Stimulated activated CD8-positive, alpha-beta memory T cell treated with anti-CD3 and anti-CD28 coated beads, Interleukin-15, amount 100 ng/mL, for 24 hours (primary cell): ENCODE results near the gene GCAT.
A peak's percentile ranks its signal among the peaks of the same experiment; 100 is the strongest.

Experiments used
- DNase-seq: peaks from one replicate; pipeline ENCODE4 v3.0.0-alpha.2; 2020; ENCODE audit warnings: low read depth

The GCAT gene

GRCh38 chr22:37809672-37810333, 2.1 kb downstream of the GCAT start:
- DNase-seq = no peak

- no peak for DNase-seq
These were observed 4.1 kb downstream of the GCAT start for GRCh38 chr22:37811867-37812266.

GRCh38 chr22:37812869-37813678, 5.3 kb downstream of the GCAT start:
- DNase-seq = no peak

GRCh38 chr22:37815593-37815992, 7.9 kb downstream of the GCAT start:
- DNase-seq = no peak

- DNase-seq = no peak
These were observed 8.9 kb downstream of the GCAT start for GRCh38 chr22:37816543-37817180.

- peak; percentile 76 for DNase-seq
These were observed 10.1 kb downstream of the GCAT start for GRCh38 chr22:37817705-37818408.

GRCh38 chr22:37818409-37819104, 10.8 kb downstream of the GCAT start:
- peak; percentile 32 for DNase-seq

- DNase-seq = no peak
These were observed 11.3 kb downstream of the GCAT start for GRCh38 chr22:37819105-37819433.

- DNase-seq = no peak
These were observed 12.6 kb downstream of the GCAT start for GRCh38 chr22:37820350-37820749.

- no peak for DNase-seq
These were observed 14.5 kb downstream of the GCAT start for GRCh38 chr22:37822079-37822833.

GRCh38 chr22:37823134-37823985, 15.6 kb downstream of the GCAT start, which contains the start of gene GALR3:
Gene GALR3 (plus strand): TSS chr22:37823382. CDS start chr22:37823407, 25 bp downstream.
- no peak for DNase-seq

GRCh38 chr22:37824674-37825641, 17.2 kb downstream of the GCAT start:
- no peak for DNase-seq

GRCh38 chr22:37827056-37827455, 19.3 kb downstream of the GCAT start:
- no peak for DNase-seq

GRCh38 chr22:37830093-37830842, 22.5 kb downstream of the GCAT start:
- DNase-seq = no peak

- DNase-seq = no peak
These were observed 23.7 kb downstream of the GCAT start for GRCh38 chr22:37831472-37831871.

GRCh38 chr22:37832022-37832857, 24.5 kb downstream of the GCAT start:
- no peak for DNase-seq
